GM10266 (cell line): ENCODE results near the gene ACTN1.

Experiments used
- DNase-seq: peaks from one replicate; pipeline ENCODE4 v3.0.0; 2012; ENCODE audit errors: extremely low spot score
- TF ChIP-seq, protein P1 (sequence below): IDR thresholded peaks from 2 replicates; pipeline ENCODE4 v1.5.1; 2012; ENCODE audit warnings: mild to moderate bottlenecking, low read depth; ENCODE audit not compliant: control insufficient read depth, insufficient read depth; ENCODE audit errors: missing control alignments

The ACTN1 gene

DNA sequence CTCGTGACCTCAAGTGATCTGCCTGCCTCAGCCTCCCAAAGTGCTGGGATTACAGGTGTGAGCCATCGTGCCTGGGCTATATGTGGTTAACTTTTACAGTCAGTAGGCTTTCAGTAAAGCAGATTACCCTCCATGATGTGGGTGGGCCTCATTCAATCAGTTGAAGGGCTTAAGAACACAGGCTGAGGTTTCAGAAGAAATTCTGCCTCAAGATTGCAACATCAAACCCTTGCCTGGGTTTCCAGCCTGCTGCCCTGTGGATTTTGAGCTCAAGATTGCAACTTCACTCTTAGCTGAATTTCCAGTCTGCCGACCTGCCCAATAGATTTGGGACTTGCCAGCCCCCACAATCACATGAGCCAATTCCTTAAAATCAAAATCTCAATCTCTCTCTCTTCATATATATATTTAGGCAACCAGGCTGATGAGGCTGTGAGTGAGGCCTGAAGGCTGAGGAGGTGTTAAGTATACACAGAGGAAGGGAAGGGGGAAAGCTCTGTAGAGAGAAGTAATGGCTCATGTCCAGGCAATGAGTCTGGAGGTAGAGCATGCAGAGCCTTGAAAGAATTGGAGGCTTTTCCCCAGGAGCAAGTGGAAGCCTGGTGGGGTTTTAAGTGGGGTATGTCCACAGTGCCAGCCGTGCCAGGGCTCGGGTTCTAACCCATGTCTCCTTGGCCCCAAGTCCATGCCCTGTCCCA lies 33.3 kb upstream of the ACTN1 start:
- TF ChIP-seq, protein P1, sequence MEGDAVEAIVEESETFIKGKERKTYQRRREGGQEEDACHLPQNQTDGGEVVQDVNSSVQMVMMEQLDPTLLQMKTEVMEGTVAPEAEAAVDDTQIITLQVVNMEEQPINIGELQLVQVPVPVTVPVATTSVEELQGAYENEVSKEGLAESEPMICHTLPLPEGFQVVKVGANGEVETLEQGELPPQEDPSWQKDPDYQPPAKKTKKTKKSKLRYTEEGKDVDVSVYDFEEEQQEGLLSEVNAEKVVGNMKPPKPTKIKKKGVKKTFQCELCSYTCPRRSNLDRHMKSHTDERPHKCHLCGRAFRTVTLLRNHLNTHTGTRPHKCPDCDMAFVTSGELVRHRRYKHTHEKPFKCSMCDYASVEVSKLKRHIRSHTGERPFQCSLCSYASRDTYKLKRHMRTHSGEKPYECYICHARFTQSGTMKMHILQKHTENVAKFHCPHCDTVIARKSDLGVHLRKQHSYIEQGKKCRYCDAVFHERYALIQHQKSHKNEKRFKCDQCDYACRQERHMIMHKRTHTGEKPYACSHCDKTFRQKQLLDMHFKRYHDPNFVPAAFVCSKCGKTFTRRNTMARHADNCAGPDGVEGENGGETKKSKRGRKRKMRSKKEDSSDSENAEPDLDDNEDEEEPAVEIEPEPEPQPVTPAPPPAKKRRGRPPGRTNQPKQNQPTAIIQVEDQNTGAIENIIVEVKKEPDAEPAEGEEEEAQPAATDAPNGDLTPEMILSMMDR: no peak
- DNase-seq: no peak

DNA sequence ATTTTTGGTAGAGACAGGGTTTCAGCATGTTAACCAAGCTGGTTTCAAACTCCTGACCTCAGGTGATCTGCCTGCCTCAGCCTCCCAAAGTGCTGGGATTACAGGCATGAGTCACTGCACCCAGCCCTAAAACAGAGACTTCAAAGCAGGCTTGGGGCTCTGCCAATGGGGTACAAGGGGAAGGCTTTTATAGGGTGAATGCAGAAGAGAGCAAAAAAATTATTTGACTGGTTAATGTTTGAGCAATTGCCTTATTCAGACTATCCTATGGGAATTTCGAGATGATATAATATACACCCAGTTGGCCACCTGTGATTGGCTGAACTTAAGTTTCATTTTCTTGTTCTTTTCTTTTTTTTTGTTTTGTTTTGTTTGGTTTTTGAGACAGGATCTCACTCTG lies 31.5 kb upstream of the ACTN1 start:
- TF ChIP-seq, protein P1: no peak
- no peak for DNase-seq

- TF ChIP-seq, protein P1: no peak
- DNase-seq: no peak
These were observed 29.4 kb upstream of the ACTN1 start for GRCh38 chr14:69008421-69008884.

GRCh38 chr14:69006346-69006745 lies 27.2 kb upstream of the ACTN1 start:
- DNase-seq: no peak
- TF ChIP-seq, protein P1: no peak

- TF ChIP-seq, protein P1: no peak
These were observed 26.5 kb upstream of the ACTN1 start for GRCh38 chr14:69005432-69006148.

DNA sequence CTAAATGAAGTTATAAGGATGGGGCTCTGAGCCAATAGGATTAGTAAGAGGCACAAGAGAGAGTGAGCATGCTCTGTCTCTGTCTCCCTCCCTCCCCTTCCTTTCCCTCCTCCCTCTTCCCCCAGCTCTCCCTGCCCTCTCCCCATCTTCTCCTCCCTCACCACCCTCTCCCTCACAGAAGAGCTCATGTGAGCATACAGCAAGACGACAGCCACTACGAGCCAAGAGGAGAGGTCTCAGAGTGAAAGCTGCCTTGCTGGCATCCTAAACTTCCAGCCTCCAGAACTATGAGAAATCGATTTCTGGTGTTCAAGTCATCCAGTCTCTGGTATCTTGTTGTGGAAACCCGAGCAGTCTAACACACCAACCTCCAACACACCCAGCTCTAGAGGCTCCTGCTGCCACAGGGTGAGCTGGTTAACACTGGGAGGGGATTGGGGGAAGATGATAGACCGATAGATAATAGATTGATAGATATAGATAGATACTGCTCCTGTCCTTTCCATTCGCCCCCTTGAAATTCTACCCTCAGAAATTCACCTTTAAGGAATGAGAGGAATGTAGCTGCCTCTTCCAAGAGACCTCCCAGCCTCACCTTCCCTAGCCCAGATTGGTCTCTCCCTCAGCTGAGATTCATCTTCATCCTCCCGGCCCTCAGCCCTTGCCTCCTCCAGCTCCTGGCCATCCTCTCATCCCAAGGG lies 25.8 kb upstream of the ACTN1 start:
- TF ChIP-seq, protein P1: no peak
- no peak for DNase-seq

More at GRCh38 chr14:69005432-69006148, 26.5 kb upstream of the ACTN1 start:
- DNase-seq: no peak

- DNase-seq: no peak
- TF ChIP-seq, protein P1: no peak
These were observed 24.5 kb upstream of the ACTN1 start for GRCh38 chr14:69003626-69004025.
